ENCODE measurements around the gene KRTAP16-1.

KRTAP16-1 gene

GRCh38 chr17:41329279-41329948 lies 20.3 kb upstream of the KRTAP16-1 start:
- no peak for DNase-seq (ENCODE audit: low spot score)

GRCh38 chr17:41328207-41328606 lies 19.1 kb upstream of the KRTAP16-1 start:
- DNase-seq (ENCODE audit: low spot score), result no peak

- no peak for DNase-seq (ENCODE audit: low spot score)
Measured at GRCh38 chr17:41327411-41328120, 18.5 kb upstream of the KRTAP16-1 start.

GRCh38 chr17:41326173-41327145 lies 17.4 kb upstream of the KRTAP16-1 start:
- DNase-seq (ENCODE audit: low spot score), result peak; percentile 59

- no peak for DNase-seq (ENCODE audit: low spot score)
Measured at GRCh38 chr17:41325611-41326010, 16.5 kb upstream of the KRTAP16-1 start.

GRCh38 chr17:41325126-41325525 lies 16.0 kb upstream of the KRTAP16-1 start:
- no peak for DNase-seq (ENCODE audit: low spot score)

- peak; percentile 25 for DNase-seq (ENCODE audit: low spot score)
Measured at GRCh38 chr17:41324180-41325075, 15.3 kb upstream of the KRTAP16-1 start.

- no peak for DNase-seq (ENCODE audit: low spot score)
Measured at GRCh38 chr17:41322903-41323895, 14.1 kb upstream of the KRTAP16-1 start.

- peak; percentile 61 for DNase-seq (ENCODE audit: low spot score)
Measured at GRCh38 chr17:41322094-41322902, 13.2 kb upstream of the KRTAP16-1 start.

- no peak for DNase-seq (ENCODE audit: low spot score)
Measured at GRCh38 chr17:41318231-41318630, 9.1 kb upstream of the KRTAP16-1 start.

- DNase-seq (ENCODE audit: low spot score), result no peak
Measured at GRCh38 chr17:41315814-41316445, 6.8 kb upstream of the KRTAP16-1 start.

- no peak for DNase-seq (ENCODE audit: low spot score)
Measured at GRCh38 chr17:41315204-41315794, 6.2 kb upstream of the KRTAP16-1 start, which contains the start of gene KRTAP17-1. TSS of gene KRTAP17-1 (minus strand) at chr17:41315710. CDS start at chr17:41315650, 60 bp downstream.

GRCh38 chr17:41311111-41311510 lies 2.0 kb upstream of the KRTAP16-1 start:
- DNase-seq (ENCODE audit: low spot score), result no peak

GRCh38 chr17:41308251-41308917 lies 725 bp downstream of the KRTAP16-1 start:
- DNase-seq (ENCODE audit: low spot score), result peak; percentile 96

GRCh38 chr17:41307647-41308046 lies 1.5 kb downstream of the KRTAP16-1 start:
- DNase-seq (ENCODE audit: low spot score), result no peak

GRCh38 chr17:41304091-41304490 lies 5.0 kb downstream of the KRTAP16-1 start:
- no peak for DNase-seq (ENCODE audit: low spot score)

GRCh38 chr17:41302981-41303380 lies 6.1 kb downstream of the KRTAP16-1 start:
- no peak for DNase-seq (ENCODE audit: low spot score)
